HG02610 (cell line): ENCODE measurements around the gene RIN3.

Experiments
- ATAC-seq: cut with Tn5 transposase; IDR thresholded peaks from one replicate; pipeline ENCODE4 v1.9.1; 2021; ENCODE audit warnings: mild to moderate bottlenecking, moderate library complexity; ENCODE audit not compliant: unreplicated experiment

The RIN3 gene

DNA sequence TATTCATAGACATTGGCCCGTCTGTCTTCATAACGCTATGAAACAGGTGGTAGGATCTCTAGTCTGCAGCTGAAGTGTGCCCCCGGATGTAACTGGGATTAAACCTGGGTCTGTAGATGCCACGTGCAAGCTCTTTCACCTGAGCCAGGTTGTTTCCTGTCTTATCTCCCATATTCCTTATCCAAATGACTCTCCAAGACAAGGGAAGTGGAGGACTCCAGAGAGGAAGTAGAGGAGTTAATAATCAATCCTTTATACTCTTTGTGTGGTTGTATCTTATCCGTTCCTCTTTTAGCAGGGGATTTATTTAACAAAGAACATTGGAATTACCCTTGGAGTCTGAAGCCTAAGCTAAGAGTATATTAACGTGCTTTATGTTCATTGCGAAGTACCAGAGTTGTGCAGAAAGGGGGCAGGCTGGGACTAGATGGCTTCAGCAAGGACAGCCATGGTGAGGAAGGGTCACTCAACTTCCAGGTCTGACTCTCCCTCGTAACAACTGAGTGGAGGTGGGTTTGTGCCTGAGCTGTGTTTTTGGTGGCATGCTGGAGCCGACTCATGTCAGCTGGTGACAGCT, 82.8 kb downstream of the RIN3 start:
- no peak for ATAC-seq

DNA sequence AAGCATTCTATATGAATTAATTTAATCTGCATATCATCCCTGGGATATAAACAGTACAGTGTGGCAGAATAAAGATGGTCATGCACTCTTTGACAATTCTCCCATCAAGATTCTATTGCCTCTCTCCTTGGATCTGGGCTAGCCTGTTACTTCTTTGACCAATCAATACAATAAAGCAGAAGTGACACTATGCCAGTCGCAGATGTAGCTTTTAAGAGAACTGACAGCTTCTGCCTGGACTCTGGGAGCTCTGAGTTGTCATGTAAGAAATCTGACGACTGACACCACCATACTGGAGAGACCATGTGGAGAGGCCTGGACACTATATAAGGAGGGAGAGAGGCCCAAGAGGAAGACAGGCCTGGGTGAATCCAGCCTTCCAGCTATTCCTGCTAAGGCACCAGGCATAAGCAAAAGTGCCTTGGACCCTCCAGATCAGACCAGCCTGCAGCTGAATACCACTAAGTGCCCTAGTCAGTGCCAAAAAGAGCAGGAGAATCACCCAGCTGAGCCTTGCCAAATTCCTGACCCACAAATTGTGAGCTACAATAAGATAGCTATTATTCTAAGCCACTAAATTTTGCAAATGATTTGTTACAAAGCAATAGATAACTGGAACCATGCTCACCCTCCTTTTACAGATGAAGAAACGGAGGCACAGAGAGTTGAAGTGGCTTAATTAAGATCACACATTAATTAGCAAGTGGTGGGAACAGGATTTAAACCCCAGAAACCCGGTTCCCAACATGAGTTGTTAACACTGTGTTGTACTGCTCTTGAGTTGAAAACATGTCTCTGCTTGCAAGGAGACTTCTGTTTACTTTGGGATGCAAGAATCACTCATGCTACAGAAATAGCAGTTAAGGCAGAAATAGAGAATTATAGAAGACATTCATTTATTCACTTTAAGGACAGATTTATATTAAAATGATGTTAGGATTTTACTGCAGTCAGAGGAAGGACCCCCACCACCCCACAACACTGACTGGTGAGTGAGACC, 84.6 kb downstream of the RIN3 start:
- ATAC-seq = no peak

DNA sequence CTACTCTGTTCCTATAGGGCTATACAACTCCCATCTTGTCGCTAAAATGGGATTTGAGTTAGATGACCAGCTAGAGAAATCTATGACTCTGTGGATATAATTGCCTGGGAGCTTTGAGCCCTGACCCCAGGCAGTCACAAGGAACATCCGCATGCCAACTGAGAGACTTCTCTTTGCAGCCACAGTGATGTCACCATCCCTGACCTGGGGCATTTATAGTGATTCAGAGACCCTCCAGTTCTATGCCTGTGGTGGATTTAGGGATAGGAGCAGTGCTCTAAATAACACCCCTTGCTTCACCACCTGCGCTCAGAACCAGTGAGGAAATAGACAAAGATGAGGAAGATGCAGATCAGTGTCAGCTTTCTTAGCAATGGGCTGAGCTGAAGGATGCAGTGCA, 86.2 kb downstream of the RIN3 start:
- ATAC-seq = no peak

DNA sequence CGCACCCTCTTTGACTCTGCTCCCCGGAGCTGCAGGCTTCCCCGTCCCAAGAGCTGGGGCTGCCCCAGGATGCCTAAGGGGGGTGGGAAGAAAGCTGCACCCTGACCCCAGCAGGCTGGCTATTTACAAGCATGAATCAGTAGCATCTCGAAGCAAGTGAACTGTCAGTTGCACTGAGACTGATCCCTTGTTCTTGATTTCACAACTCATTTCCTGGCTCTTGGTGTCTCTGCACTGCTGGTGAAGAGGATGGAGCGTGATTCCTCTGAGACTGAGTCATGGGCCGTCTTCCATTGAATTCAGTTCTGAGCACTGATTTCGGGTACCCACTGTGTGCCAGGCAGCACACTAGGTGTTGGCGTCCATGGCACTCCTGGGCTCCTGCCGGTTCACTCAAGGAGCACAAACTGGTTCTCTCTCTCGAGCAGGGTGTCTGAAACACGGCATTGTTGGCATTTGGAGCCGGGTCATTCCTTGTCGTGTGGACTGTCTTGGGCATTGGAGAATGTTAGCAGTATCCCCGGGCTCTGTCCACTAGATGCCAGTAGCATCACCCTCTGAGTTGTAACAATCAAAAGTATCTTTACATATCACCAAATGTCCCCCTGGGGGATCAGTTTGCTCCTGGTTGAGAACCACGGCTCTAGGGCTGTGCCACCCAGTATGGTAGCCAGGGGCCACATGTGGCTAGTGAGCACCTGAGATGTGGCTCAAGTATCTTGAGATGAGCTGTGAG, 86.9 kb downstream of the RIN3 start:
- ATAC-seq = no peak

DNA sequence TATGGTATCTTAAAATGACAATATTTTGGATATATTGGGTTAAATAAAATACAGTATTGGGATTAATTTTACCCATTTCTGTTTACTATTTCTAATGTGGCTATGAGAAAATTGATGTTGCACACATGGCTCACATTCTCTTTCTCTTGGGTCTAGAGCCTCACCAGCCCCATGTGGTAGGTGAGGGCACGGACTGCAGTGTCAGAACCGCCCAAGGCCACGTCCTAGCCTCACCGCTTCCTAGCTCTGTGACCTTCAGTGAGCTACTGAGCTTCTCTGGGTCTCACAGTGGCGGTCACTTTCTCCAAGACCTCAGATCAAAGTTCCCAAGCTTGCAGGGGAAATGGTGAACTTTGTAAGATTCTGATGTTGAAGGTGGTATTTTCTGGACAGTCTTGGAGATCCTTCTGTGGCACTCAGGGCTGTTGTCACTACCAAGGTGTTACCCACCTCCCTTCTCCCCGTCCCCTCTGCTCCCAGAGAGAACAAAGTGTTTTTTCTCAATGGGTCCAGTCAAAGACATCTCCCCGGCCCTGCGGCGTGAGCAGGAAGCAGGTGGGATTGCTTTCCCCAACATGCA, 87.6 kb downstream of the RIN3 start:
- ATAC-seq = no peak

DNA sequence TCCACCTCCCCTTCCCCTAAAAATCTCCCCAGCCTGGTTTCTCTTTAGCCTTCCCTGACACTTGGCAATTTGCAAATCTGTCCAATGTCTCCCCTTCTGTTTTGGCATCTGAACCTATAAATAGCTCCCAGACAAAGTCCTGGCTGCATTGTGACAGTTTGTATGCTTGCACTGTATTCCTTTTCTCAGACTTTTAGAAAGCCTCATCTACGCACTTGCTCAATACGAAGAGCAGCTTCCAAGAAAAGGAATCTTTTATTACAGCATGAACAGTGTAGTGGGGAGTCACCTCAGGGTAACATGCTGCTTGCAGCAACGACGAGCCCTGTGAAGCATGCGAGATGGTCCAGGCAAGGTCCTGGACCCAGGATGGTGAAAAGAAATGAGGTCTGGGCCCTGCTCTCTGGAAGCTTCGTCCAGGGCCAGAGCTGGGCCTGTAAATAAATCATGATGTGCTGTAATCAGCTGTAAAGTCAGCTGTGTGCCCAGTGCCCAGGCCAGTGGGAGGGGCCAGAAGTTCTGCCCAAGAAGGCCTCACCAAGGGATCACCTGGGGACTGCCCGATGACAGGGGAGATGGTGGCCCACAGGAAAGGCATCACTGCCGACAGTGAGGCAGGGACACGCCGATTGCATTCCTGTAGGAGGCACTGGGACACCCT, 88.3 kb downstream of the RIN3 start:
- no peak for ATAC-seq

DNA sequence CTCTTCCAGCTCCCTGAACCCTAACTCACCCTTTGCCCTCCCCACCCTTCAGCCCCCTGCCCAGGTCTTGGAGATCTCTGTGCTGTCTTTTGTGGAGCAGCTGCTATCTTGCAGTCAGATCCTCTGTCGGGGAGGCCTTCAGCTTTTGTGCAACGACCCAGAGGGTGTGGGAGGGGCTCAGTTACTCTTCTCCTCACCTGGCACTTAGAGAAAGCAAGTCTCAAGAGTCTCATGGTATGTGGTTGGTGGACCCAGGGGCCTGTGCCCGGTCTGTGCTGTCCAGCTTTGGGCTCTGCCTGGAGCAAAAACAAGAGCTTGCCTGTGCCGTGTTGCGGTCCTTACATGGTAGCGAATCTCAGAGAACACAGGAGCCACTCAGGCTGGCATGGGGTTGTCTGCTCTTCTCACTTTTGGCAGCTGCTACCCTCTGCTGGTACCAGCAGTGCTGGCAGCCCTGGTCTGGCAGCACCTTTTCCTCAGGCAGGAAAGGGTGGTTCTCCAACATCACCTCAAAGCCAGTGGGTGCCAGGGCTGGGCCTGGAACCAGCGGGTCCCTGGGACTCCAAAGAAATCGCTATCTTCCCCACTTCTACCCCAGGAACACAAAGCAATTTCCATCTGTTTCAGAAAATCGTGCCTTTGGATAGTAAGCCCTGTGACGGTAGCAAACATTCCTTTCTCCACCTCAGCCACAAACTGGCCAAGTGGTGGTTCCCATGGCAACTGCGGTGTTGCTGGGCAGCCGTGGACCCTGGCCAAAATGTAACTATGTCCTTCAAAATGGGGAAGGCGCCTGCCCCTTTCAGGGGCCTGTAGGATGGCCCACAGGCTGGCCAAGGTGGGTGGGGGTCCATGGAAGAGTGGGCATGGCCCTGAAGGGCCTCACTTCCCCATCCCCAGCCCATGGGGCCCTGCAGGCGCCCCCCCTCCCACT, 90.0 kb downstream of the RIN3 start:
- ATAC-seq = no peak

DNA sequence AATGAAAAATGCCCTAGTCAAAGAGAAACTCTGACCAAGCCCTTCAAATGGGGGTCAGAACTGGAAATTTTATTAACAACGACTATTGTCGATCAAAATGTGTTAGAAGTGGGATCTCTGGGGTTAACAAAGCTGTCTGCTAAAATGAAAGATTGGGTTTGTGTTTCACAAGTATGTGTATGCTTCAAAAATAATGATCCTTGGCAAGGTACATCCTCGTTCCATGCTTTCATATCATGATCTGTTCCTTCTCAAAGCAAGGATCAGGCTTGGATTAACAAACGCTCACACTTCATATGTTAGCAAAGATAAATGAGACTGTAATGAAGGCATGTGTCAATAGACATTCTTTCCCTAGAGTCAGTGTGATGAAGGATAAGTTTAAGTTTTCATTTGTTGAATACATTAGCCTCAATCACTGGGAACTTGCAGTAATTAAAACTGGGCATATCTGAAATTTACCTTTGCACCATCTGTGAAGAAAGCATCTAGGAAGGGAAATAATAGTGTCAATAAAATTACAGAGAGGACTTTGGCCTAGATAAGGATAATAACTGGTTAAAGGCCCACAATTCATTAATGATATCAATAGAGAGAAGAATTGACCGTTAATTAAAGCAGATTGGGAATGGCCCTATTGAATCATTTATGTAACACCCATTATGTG, 91.8 kb downstream of the RIN3 start:
- ATAC-seq = no peak

DNA sequence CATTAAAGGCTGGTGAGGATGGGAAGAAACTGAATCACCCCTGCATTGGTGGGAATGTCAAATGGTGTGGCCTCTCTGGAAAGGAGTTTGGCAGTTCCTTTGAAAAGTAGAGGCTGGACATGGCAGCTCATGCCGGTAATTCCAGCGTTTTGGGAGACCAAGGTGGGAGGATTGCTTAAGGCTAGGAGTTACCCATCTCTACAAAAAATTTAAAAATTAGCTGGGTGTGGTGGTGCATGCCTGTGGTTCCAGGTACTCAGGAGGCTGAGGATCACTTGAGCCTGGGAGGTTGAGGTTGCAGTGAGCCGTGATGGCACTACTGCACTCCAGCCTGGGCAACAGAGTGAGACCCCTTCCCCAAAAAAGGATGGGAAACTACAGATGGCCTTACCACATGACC, 93.7 kb downstream of the RIN3 start:
- ATAC-seq = no peak

DNA sequence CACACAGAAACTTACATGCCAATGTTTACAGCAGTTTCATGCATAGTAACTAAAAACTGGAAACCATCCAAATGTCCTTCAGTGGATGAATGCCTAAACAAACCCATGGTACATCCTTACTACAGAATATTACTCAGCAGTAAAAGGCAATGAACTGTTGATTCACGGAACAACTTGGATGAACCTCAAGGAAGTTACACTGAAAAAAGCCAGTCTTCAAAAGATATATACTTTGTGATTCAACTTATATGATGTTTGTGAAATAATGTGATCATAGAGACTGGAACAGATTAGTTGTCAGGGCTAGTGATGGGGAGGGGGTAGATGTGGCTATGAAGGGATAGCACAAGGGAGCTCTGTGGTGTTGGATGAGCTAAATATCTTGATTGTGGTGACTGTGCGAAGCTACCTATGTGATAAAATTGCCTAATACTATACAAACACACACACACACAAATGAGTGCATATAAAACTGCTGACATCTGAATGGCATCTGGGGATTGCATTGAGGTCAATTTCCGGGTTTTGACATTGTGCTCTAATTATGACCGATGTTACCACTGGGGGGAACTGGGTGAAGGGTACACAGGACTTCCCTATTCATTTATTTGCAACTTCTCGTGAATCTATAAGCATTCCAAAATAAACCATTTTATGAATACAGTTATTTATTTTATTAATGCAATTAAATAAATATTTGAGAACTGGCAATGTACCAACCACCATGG, 94.3 kb downstream of the RIN3 start:
- no peak for ATAC-seq

DNA sequence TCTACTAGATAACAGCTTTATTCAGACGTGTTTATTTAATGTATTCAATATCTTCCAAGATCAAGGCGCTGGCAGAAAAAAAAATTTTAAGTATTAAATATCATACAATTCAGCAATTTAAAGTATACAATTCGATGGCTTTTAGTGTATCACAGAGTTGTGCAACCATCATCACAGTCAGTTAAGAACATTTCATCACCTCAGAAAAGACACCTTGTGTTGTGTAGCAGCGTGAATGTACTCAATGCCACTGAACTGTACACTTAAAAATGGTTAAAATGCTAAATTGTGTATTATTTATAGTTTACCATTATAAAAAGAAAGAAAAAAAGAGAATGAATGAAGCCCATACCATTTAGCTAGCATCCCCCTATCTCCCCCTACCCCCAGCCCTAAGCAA, 96.4 kb downstream of the RIN3 start:
- no peak for ATAC-seq

DNA sequence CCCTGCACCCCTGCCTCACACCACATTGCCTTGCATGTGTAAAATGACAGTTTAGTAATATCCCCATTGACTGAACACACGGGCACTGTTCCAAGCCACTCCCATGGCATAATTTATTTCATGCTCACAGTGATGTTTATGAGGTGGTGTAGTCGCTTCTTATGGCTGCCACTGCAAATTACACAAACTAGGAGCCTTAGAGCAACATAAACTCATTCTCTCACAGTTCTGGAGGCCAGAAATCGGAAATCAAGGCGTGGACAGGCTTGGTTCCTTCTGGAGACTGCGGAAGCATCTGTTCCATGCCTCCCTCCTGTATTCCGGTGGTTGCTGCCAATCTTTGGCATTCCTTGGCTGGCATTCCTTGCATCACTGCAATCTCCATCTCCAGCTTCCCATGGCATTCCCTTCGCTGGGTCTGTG, 97.3 kb downstream of the RIN3 start:
- no peak for ATAC-seq

DNA sequence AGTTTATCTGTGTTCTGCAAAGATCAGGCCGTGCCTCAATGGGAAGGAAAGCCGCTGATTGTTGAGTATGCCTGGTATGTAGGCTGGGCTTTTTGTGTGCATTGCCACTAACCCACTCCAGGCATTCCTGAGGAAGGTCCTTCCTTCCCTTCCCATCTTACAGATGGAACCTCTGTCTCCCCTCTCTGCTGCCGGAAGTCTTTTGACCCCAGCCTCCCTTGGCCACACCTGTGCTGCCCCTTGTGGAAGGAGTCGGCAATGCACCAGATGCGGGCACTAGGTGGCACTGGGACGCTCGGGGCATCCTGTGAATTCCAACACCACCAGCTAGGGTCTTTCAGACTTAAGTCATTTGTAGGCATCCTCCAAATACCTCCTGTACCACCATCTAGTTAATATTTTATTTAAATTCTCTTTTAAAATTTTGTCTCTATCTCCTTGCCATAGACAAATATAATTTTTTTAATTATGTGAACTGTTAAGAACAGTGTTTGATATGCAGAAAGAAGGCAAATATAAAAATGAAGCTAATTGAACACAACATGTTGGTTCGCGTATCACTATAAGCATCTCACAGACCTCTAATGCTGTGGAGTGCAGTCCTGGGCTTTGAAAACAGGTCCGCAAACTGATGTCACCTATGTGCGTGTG, 99.6 kb downstream of the RIN3 start:
- ATAC-seq = no peak

DNA sequence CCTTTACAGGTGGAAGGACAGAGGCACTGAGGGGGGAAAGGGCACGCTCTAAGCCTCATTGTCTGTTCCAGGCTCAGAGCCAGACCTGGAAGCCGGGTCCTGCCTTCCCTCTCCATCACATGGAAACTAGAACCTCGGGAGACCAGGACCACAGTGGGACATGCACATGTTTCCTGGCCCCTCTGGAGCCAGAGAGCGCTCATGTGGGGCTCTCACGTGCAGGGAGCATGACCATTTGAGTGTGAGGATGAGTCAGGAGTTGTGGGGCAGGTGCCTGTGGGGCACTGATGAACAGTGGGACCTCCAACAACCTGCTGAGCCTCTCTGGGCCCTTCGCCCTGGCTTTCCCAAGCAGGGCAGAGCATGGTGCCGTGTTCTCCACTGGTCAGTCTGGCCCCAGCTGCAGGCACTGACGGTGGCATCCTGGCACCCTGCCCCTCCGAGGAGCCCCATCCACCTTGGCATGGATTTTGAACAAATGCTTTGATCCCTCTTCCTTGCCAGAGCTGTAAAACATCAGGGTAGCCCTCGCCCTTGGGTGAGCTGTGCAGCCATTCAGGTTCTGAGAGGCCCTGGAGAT, 100.2 kb downstream of the RIN3 start:
- no peak for ATAC-seq

DNA sequence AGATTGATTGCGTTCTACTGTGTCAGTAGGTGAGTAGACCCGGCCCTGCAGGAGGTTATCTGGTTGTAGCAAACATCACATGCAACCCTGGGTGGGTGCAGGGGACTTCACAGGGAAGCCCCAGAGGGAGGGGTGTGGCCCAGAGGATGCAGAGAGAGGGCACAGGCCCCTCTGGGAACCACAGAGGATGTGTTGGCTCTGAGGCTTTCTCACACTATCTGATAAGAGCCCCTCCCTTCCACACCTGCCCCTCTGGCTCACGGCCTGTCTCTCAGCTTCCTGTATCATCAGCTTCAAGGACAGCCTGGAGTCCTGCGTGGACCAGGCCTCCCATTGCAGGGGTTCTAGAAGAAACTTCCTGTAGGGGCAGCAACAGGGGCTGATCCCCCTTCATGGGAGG, 101.9 kb downstream of the RIN3 start:
- peak; percentile 89 for ATAC-seq

DNA sequence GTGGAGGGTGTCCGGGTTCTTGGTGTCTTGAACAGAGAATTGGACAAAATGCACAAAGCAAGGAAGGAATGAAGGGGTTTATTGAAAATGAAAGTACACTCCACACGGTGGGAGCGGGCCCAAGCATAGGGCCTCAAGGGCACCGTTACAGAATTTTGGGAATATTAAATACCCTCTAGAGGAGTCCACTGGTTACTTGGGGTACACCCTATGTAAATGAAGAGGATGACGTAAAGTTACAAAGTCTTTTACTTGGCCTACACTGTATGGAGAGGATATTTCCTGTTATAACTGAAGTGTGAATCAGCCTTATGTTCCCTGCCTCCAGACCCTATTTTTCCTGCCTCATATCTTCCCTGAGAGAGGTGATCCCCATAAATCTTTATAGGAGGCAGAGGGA, 102.6 kb downstream of the RIN3 start:
- no peak for ATAC-seq

DNA sequence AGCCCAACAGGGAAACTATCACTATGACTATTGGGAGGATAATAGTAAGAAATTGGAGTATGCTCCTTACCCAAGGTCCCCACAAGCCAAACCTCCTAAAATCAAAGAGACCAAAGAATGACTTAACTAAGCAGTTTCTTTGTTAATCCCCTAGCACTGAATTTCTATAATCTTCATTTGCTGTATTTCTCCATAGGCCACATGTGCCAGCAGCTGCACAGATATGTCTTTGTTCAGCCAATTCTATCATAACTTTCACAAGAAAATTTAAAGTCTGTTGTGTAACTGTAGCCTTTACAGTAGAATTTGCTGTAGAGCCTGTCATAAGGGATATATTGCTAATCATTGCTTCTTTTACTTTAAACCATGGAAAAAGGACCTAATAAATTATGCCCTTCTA, 104.0 kb downstream of the RIN3 start:
- no peak for ATAC-seq
